SK-N-SH treated with all-trans-retinoic acid at 6 μM for 48 hours (cell line): ENCODE data around the gene ORAI1.

Experiments used
- ATAC-seq: fragments of 200-7000 bp; cut with Tn5 transposase; 3 replicates; pipeline ENCODE4 v1.9.1; 2020; ENCODE audit warnings: mild to moderate bottlenecking, moderate library complexity
- ARNTL ChIP-seq: fragments of 450-650 bp; formaldehyde crosslinking; IDR thresholded peaks from 2 replicates; pipeline ENCODE4 v1.5.0; 2020; ENCODE audit warnings: low read depth, mild to moderate bottlenecking, moderate library complexity, borderline replicate concordance
- BACH2 ChIP-seq: fragments of 250-450 bp; sonication (Bioruptor Pico); IDR thresholded peaks from 2 replicates; pipeline ENCODE4 v1.9.0; 2021; ENCODE audit warnings: mild to moderate bottlenecking, borderline replicate concordance
- CREB5 ChIP-seq: fragments of 250-450 bp; sonication (Bioruptor Pico); IDR thresholded peaks from 2 replicates; pipeline ENCODE4 v1.5.1; 2020; ENCODE audit warnings: low read depth, mild to moderate bottlenecking, moderate library complexity
- CSDC2 ChIP-seq: fragments of 250-450 bp; sonication (Bioruptor Pico); IDR thresholded peaks from 2 replicates; pipeline ENCODE4 v1.5.0; 2020; ENCODE audit warnings: mild to moderate bottlenecking, moderate library complexity
- CSRNP3 ChIP-seq: fragments of 250-450 bp; sonication (Bioruptor Pico); IDR thresholded peaks from 2 replicates; pipeline ENCODE4 v1.5.1; 2021; ENCODE audit warnings: mild to moderate bottlenecking, moderate library complexity
- ESRRG ChIP-seq: fragments of 250-450 bp; sonication (Bioruptor Pico); IDR thresholded peaks from 2 replicates; pipeline ENCODE4 v1.6.1; 2021; ENCODE audit warnings: mild to moderate bottlenecking
- GLIS3 ChIP-seq: fragments of 250-450 bp; sonication (Bioruptor Pico); IDR thresholded peaks from 2 replicates; pipeline ENCODE4 v1.5.0; 2020; ENCODE audit warnings: mild to moderate bottlenecking, moderate library complexity
- ISL1 ChIP-seq: fragments of 250-450 bp; sonication (Bioruptor Pico); IDR thresholded peaks from 2 replicates; pipeline ENCODE4 v2.1.2; 2022; ENCODE audit warnings: mild to moderate bottlenecking, moderate library complexity
- OSR1 ChIP-seq: fragments of 250-450 bp; sonication (Bioruptor Pico); IDR thresholded peaks from 2 replicates; pipeline ENCODE4 v1.8.0; 2022; ENCODE audit warnings: moderate library complexity, mild to moderate bottlenecking, inconsistent platforms
- PATZ1 ChIP-seq: fragments of 250-450 bp; sonication (Bioruptor Pico); IDR thresholded peaks from 2 replicates; pipeline ENCODE4 v1.8.0; 2020; ENCODE audit warnings: mild to moderate bottlenecking, moderate library complexity, borderline replicate concordance
- POU6F1 ChIP-seq: fragments of 250-450 bp; sonication (Bioruptor Pico); IDR thresholded peaks from 2 replicates; pipeline ENCODE4 v1.8.0; 2021; ENCODE audit warnings: low read depth, mild to moderate bottlenecking, moderate library complexity, borderline replicate concordance
- PPARA ChIP-seq: fragments of 250-450 bp; sonication (Bioruptor Pico); IDR thresholded peaks from 2 replicates; pipeline ENCODE4 v1.5.0; 2020; ENCODE audit warnings: mild to moderate bottlenecking, borderline replicate concordance
- RARB ChIP-seq: fragments of 250-450 bp; sonication (Bioruptor Pico); IDR thresholded peaks from 2 replicates; pipeline ENCODE4 v1.8.0; 2021; ENCODE audit warnings: mild to moderate bottlenecking, moderate library complexity
- SNAI2 ChIP-seq: fragments of 250-450 bp; sonication (Bioruptor Pico); IDR thresholded peaks from 2 replicates; pipeline ENCODE4 v1.5.0; 2020; ENCODE audit warnings: mild to moderate bottlenecking, moderate library complexity
- TCF4 ChIP-seq: fragments of 250-450 bp; sonication (Bioruptor Pico); IDR thresholded peaks from 2 replicates; pipeline ENCODE4 v1.8.0; 2021; ENCODE audit warnings: mild to moderate bottlenecking, moderate library complexity, borderline replicate concordance
- TOX ChIP-seq: fragments of 250-450 bp; sonication (Bioruptor Pico); IDR thresholded peaks from 2 replicates; pipeline ENCODE4 v1.8.0; 2021; ENCODE audit warnings: mild to moderate bottlenecking, moderate library complexity, borderline replicate concordance
- TSHZ2 ChIP-seq: fragments of 250-450 bp; sonication (Bioruptor Pico); IDR thresholded peaks from 2 replicates; pipeline ENCODE4 v1.5.0; 2020; ENCODE audit warnings: mild to moderate bottlenecking, moderate library complexity
- ZFP3 ChIP-seq: fragments of 250-450 bp; sonication (Bioruptor Pico); IDR thresholded peaks from 2 replicates; pipeline ENCODE4 v1.5.0; 2020; ENCODE audit warnings: mild to moderate bottlenecking, moderate library complexity
- ZFP30 ChIP-seq: fragments of 450-650 bp; formaldehyde crosslinking; IDR thresholded peaks from 2 replicates; pipeline ENCODE4 v1.5.0; 2022; ENCODE audit warnings: mild to moderate bottlenecking, moderate library complexity
- ZNF565 ChIP-seq: fragments of 450-650 bp; formaldehyde crosslinking; conservative IDR thresholded peaks from 2 replicates; pipeline ENCODE4 v1.5.0; 2020; ENCODE audit warnings: low read depth, mild to moderate bottlenecking, moderate library complexity
- ZNF8 ChIP-seq: fragments of 450-650 bp; formaldehyde crosslinking; IDR thresholded peaks from 2 replicates; pipeline ENCODE4 v1.5.0; 2020; ENCODE audit warnings: mild to moderate bottlenecking, moderate library complexity

ORAI1 gene

GRCh38 chr12:121648458-121649028 lies 22.2 kb downstream of the ORAI1 start (continued):
- TF ChIP-seq CSRNP3 (CRISPR knock-in tag) (no peak), OSR1 (CRISPR knock-in tag) (no peak), ISL1 (CRISPR knock-in tag) (no peak), ZFP3 (no peak), POU6F1 (CRISPR knock-in tag) (no peak), RARB (no peak)

GRCh38 chr12:121649322-121649721 lies 23.0 kb downstream of the ORAI1 start:
- TF ChIP-seq PATZ1 (CRISPR knock-in tag) (no peak), CREB5 (CRISPR knock-in tag) (no peak), ESRRG (CRISPR knock-in tag) (no peak), ZFP30 (no peak), CSDC2 (CRISPR knock-in tag) (no peak), OSR1 (CRISPR knock-in tag) (no peak), CSRNP3 (CRISPR knock-in tag) (no peak), ISL1 (CRISPR knock-in tag) (no peak), TSHZ2 (CRISPR knock-in tag) (no peak), ZNF8 (CRISPR knock-in tag) (no peak)
- no peak for ATAC-seq

- no peak for ATAC-seq
- TF ChIP-seq ISL1 (CRISPR knock-in tag): no peak
- no peak for TF ChIP-seq ZFP30
- TF ChIP-seq ARNTL (CRISPR knock-in tag): no peak
- no peak for TF ChIP-seq GLIS3 (CRISPR knock-in tag)
- TF ChIP-seq ZNF565: no peak
- no peak for TF ChIP-seq BACH2
- no peak for TF ChIP-seq PPARA (CRISPR knock-in tag)
- no peak for TF ChIP-seq ZFP3
- TF ChIP-seq OSR1 (CRISPR knock-in tag): no peak
- TF ChIP-seq TCF4 (CRISPR knock-in tag): no peak
- TF ChIP-seq SNAI2: no peak
- no peak for TF ChIP-seq ESRRG (CRISPR knock-in tag)
- TF ChIP-seq ZNF8 (CRISPR knock-in tag): no peak
- TF ChIP-seq TSHZ2 (CRISPR knock-in tag): no peak
- TF ChIP-seq PATZ1 (CRISPR knock-in tag): no peak
- no peak for TF ChIP-seq TOX (CRISPR knock-in tag)
- TF ChIP-seq CSDC2 (CRISPR knock-in tag): no peak
- TF ChIP-seq RARB: no peak
- TF ChIP-seq, all 23 proteins: peak for 0
Measured at GRCh38 chr12:121649819-121650353, 23.6 kb downstream of the ORAI1 start.
